HG02623 (cell line): ENCODE results near the gene TMEM132C.
A peak's percentile ranks its signal among the peaks of the same experiment; 100 is the strongest.

Experiments used
- ATAC-seq: cut with Tn5 transposase; IDR thresholded peaks from one replicate; pipeline ENCODE4 v1.9.1; 2021; ENCODE audit warnings: moderate library complexity; ENCODE audit not compliant: unreplicated experiment

Gene TMEM132C

GRCh38 chr12:128338386-128339125, 71.6 kb downstream of the TMEM132C start:
- ATAC-seq: no peak

GRCh38 chr12:128339126-128339520, 72.2 kb downstream of the TMEM132C start:
- no peak for ATAC-seq

GRCh38 chr12:128339631-128340030, 72.7 kb downstream of the TMEM132C start:
- ATAC-seq: no peak

GRCh38 chr12:128353301-128353700, 86.3 kb downstream of the TMEM132C start:
- ATAC-seq: no peak

GRCh38 chr12:128356547-128356946, 89.6 kb downstream of the TMEM132C start:
- no peak for ATAC-seq

- no peak for ATAC-seq
Measured at GRCh38 chr12:128361400-128361995, 94.5 kb downstream of the TMEM132C start.

- no peak for ATAC-seq
Measured at GRCh38 chr12:128365032-128365431, 98.1 kb downstream of the TMEM132C start.

GRCh38 chr12:128365651-128366231, 98.8 kb downstream of the TMEM132C start:
- ATAC-seq: no peak

GRCh38 chr12:128367961-128368360, 101.0 kb downstream of the TMEM132C start:
- ATAC-seq: no peak

- no peak for ATAC-seq
Measured at GRCh38 chr12:128381541-128381940, 114.6 kb downstream of the TMEM132C start.

GRCh38 chr12:128381946-128382345, 115.0 kb downstream of the TMEM132C start:
- no peak for ATAC-seq

GRCh38 chr12:128382946-128383345, 116.0 kb downstream of the TMEM132C start:
- ATAC-seq: no peak

GRCh38 chr12:128383357-128383937, 116.5 kb downstream of the TMEM132C start:
- no peak for ATAC-seq

GRCh38 chr12:128385736-128386135, 118.8 kb downstream of the TMEM132C start:
- no peak for ATAC-seq

- ATAC-seq: peak; percentile 44
Measured at GRCh38 chr12:128387811-128388422, 120.9 kb downstream of the TMEM132C start.

- ATAC-seq: no peak
Measured at GRCh38 chr12:128388461-128389000, 121.6 kb downstream of the TMEM132C start.

GRCh38 chr12:128393346-128393745, 126.4 kb downstream of the TMEM132C start:
- ATAC-seq: no peak

- ATAC-seq: no peak
Measured at GRCh38 chr12:128394137-128394536, 127.2 kb downstream of the TMEM132C start.

GRCh38 chr12:128399253-128399652, 132.3 kb downstream of the TMEM132C start:
- ATAC-seq: no peak

- no peak for ATAC-seq
Measured at GRCh38 chr12:128402486-128403243, 135.7 kb downstream of the TMEM132C start.
